Muscle layer of duodenum (tissue), 2 donors: Measurements from ENCODE around the gene LAMC3.
"Not testable (repeated sequence)": the region's sequence is repeated elsewhere in the genome, so short reads cannot be mapped to it uniquely, and the experiment has no call there.

Experiments used
- H3K27ac ChIP-seq: one replicate; pipeline ENCODE4 v1.7.0; 2013; ENCODE audit warnings: mild to moderate bottlenecking, low read length
- H3K27me3 ChIP-seq: one replicate; pipeline ENCODE4 v1.7.0; 2013; ENCODE audit warnings: low read depth, mild to moderate bottlenecking, control low read depth, low read length
- H3K36me3 ChIP-seq, 2 donors: one replicate each; pipeline ENCODE4 v1.7.0; 2013; ENCODE audit warnings: low read length in 2 of 2, control low read depth in 1 of 2, mild to moderate bottlenecking in 1 of 2; ENCODE audit not compliant: insufficient read depth in 2 of 2, control insufficient read depth in 1 of 2
- H3K4me1 ChIP-seq, 2 donors: one replicate each; pipeline ENCODE4 v1.7.0; 2013; ENCODE audit warnings: low read length in 2 of 2, mild to moderate bottlenecking in 2 of 2, control low read depth in 1 of 2, moderate library complexity in 1 of 2; ENCODE audit not compliant: insufficient read depth in 2 of 2, control insufficient read depth in 1 of 2
- H3K4me3 ChIP-seq, 2 donors: one replicate each; pipeline ENCODE4 v1.7.0; 2013; ENCODE audit warnings: low read length in 2 of 2, low read depth in 1 of 2, mild to moderate bottlenecking in 1 of 2
- H3K9me3 ChIP-seq, 2 donors: one replicate each; pipeline ENCODE4 v1.7.0; 2013; ENCODE audit warnings: low read length in 2 of 2, control low read depth in 1 of 2, mild to moderate bottlenecking in 1 of 2; ENCODE audit not compliant: control insufficient read depth in 1 of 2
- donor health status: healthy.

LAMC3 gene

GRCh38 chr9:130995086-130996011, 13.6 kb upstream of the LAMC3 start:
- Histone ChIP-seq H3K27ac (no peak overlapping the region), H3K27me3 (peaks cover 4% of the 10 kb centered on the region), H3K9me3 (no peaks in the 10 kb centered on the region), H3K4me3 (no peak overlapping the region), H3K36me3 (no peaks in the 10 kb centered on the region), H3K4me1 (no peaks in the 10 kb centered on the region)

- Histone ChIP-seq H3K4me3 (no peak overlapping the region), H3K27me3 (peaks cover 4% of the 10 kb centered on the region), H3K4me1 (no peaks in the 10 kb centered on the region), H3K9me3 (no peaks in the 10 kb centered on the region), H3K36me3 (no peaks in the 10 kb centered on the region), H3K27ac (no peak overlapping the region)
Observed at GRCh38 chr9:130996205-130996604, 12.8 kb upstream of the LAMC3 start.

- peaks cover 7% of the 10 kb centered on the region for H3K27me3 ChIP-seq
- H3K36me3 ChIP-seq = no peaks in the 10 kb centered on the region
- H3K4me1 ChIP-seq = no peaks in the 10 kb centered on the region
- H3K4me3 ChIP-seq = no peak overlapping the region
- H3K27ac ChIP-seq = no peak overlapping the region
- H3K9me3 ChIP-seq = no peaks in the 10 kb centered on the region
Observed at GRCh38 chr9:130996676-130997394, 12.1 kb upstream of the LAMC3 start.

- H3K4me1 ChIP-seq = no peaks in the 10 kb centered on the region
- H3K4me3 ChIP-seq = no peak overlapping the region
- H3K9me3 ChIP-seq = no peaks in the 10 kb centered on the region
- no peaks in the 10 kb centered on the region for H3K36me3 ChIP-seq
- H3K27ac ChIP-seq = no peak overlapping the region
- H3K27me3 ChIP-seq = peaks cover 8% of the 10 kb centered on the region
Observed at GRCh38 chr9:130997395-130997684, 11.6 kb upstream of the LAMC3 start.

GRCh38 chr9:130997925-130998596, 10.9 kb upstream of the LAMC3 start:
- no peaks in the 10 kb centered on the region for H3K36me3 ChIP-seq
- peaks cover 8% of the 10 kb centered on the region for H3K27me3 ChIP-seq
- no peak overlapping the region for H3K4me3 ChIP-seq
- no peaks in the 10 kb centered on the region for H3K4me1 ChIP-seq
- no peak overlapping the region for H3K27ac ChIP-seq
- H3K9me3 ChIP-seq = no peaks in the 10 kb centered on the region

GRCh38 chr9:130998597-130999244, 10.3 kb upstream of the LAMC3 start:
- Histone ChIP-seq H3K4me3 (no peak overlapping the region), H3K27ac (no peak overlapping the region), H3K36me3 (no peaks in the 10 kb centered on the region), H3K9me3 (no peaks in the 10 kb centered on the region), H3K4me1 (no peaks in the 10 kb centered on the region), H3K27me3 (peaks cover 8% of the 10 kb centered on the region)

- Histone ChIP-seq H3K4me1 (no peaks in the 10 kb centered on the region), H3K36me3 (no peaks in the 10 kb centered on the region), H3K4me3 (no peak overlapping the region), H3K9me3 (no peaks in the 10 kb centered on the region), H3K27ac (no peak overlapping the region), H3K27me3 (peaks cover 8% of the 10 kb centered on the region)
Observed at GRCh38 chr9:130999245-130999623, 9.7 kb upstream of the LAMC3 start.

GRCh38 chr9:131000526-131000925, 8.4 kb upstream of the LAMC3 start:
- H3K36me3 ChIP-seq, H3K27ac ChIP-seq, H3K4me3 ChIP-seq, H3K9me3 ChIP-seq, H3K4me1 ChIP-seq, H3K27me3 ChIP-seq: not testable (repeated sequence)

GRCh38 chr9:131001021-131001420, 8.0 kb upstream of the LAMC3 start:
- Histone ChIP-seq H3K27me3 (peaks cover 4% of the 10 kb centered on the region), H3K36me3 (no peaks in the 10 kb centered on the region), H3K9me3 (no peaks in the 10 kb centered on the region), H3K4me1 (no peaks in the 10 kb centered on the region), H3K4me3 (no peak overlapping the region), H3K27ac (no peak overlapping the region)

- Histone ChIP-seq H3K36me3 (no peaks in the 10 kb centered on the region), H3K4me1 (no peaks in the 10 kb centered on the region), H3K27ac (no peak overlapping the region), H3K27me3 (peaks cover 4% of the 10 kb centered on the region), H3K9me3 (no peaks in the 10 kb centered on the region), H3K4me3 (no peak overlapping the region)
Observed at GRCh38 chr9:131001990-131002389, 7.0 kb upstream of the LAMC3 start.

GRCh38 chr9:131006601-131007000, 2.4 kb upstream of the LAMC3 start:
- Histone ChIP-seq H3K27me3 (peaks cover 21% of the 10 kb centered on the region), H3K27ac (no peak overlapping the region), H3K4me1 (peaks cover 0 to 5% of the 10 kb centered on the region in 2 donors), H3K4me3 (no peak overlapping the region), H3K36me3 (no peaks in the 10 kb centered on the region), H3K9me3 (no peaks in the 10 kb centered on the region)
